ENCODE measurements around the gene SPON1. TPM values are rescaled to one million over a fixed set of nuclear protein-coding genes. Genes with fewer than 3 reads are reported as not detected.
"Not testable (repeated sequence)": the region's sequence is repeated elsewhere in the genome, so short reads cannot be mapped to it uniquely, and the experiment has no call there.

The SPON1 gene
- total RNA-seq, 1 donor from 2014 or later: 22.4 TPM

DNA sequence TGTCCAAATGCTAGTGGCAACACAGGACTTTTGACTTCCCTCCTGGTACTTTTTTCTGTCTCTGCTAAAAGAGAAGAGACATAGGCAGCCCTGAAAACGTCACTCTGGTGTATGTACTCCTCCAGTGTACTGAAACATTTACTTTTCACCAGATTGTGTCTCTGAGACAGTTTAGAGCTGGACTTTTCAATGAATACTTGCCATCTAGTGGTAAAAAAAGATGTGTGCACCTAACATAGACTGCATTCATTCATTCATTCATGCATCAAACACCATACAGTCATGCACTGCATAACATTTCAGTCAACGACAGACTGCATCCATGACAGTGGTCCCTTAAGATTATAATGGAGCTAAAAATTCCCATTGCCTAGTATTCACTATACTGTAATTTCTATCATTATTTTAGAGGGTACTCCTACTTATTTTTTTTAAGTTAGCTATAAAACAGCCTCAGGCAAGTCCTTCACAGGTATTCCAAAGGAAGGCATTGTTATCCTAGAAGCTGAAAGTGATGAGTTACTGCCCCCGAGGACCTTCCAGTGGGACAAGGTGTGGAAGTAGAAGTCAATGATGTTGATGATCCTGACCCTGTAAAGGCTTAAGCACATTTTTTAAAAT lies 186.2 kb downstream of the SPON1 start:
- DNase-seq (ENCODE audit: low read depth): peak; percentile 18
- TF ChIP-seq, protein P1, sequence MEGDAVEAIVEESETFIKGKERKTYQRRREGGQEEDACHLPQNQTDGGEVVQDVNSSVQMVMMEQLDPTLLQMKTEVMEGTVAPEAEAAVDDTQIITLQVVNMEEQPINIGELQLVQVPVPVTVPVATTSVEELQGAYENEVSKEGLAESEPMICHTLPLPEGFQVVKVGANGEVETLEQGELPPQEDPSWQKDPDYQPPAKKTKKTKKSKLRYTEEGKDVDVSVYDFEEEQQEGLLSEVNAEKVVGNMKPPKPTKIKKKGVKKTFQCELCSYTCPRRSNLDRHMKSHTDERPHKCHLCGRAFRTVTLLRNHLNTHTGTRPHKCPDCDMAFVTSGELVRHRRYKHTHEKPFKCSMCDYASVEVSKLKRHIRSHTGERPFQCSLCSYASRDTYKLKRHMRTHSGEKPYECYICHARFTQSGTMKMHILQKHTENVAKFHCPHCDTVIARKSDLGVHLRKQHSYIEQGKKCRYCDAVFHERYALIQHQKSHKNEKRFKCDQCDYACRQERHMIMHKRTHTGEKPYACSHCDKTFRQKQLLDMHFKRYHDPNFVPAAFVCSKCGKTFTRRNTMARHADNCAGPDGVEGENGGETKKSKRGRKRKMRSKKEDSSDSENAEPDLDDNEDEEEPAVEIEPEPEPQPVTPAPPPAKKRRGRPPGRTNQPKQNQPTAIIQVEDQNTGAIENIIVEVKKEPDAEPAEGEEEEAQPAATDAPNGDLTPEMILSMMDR (conservative IDR thresholded peaks at IDR 0.05; ENCODE audit: low read depth, low read length): peak; percentile 74
- no peak overlapping the region for H3K4me3 ChIP-seq (ENCODE audit: low read depth, low read length)

DNA sequence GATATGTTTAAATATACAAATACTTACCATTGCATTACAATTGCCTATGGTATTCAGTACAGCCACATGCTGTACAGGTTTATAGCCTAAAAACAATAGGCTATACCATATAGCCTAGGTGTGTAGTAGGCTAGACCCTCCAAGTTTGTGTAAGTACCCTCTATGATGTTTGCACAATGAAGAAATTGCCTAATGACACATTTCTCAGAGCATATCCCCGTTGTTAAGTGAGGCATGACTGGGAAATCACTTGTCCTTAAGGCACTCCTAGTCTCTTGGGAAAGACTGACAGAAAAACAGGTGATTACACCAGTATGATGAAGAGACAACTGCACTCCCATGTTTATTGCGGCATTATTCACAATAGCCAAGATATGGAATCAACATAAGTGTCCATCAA lies 187.2 kb downstream of the SPON1 start:
- no peak overlapping the region for H3K4me3 ChIP-seq (ENCODE audit: low read depth, low read length)
- TF ChIP-seq, protein P1 (conservative IDR thresholded peaks at IDR 0.05; ENCODE audit: low read depth, low read length): no peak
- no peak for DNase-seq (ENCODE audit: low read depth)

DNA sequence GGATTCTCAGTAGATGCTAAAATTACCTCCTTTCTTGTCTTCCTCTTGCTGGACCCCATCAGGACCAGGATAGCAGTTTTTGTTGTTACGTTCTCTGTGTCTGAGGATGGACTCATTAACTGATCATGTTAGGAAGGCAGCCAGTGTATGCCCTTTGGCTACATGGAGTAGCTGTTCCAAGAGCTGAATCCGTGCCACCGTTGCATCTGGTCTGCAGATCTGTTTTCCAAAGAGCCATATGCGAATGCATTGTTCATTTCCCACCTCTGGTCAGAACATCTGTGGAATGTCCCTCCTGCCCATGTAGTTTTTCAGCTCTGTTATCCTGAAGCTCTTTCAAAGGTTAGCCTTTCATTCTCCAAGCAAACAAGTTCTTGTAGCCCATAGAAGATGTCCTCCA lies 188.4 kb downstream of the SPON1 start:
- TF ChIP-seq, protein P1 (conservative IDR thresholded peaks at IDR 0.05; ENCODE audit: low read depth, low read length): no peak
- no peak for DNase-seq (ENCODE audit: low read depth)
- H3K4me3 ChIP-seq (ENCODE audit: low read depth, low read length): no peak overlapping the region

DNA sequence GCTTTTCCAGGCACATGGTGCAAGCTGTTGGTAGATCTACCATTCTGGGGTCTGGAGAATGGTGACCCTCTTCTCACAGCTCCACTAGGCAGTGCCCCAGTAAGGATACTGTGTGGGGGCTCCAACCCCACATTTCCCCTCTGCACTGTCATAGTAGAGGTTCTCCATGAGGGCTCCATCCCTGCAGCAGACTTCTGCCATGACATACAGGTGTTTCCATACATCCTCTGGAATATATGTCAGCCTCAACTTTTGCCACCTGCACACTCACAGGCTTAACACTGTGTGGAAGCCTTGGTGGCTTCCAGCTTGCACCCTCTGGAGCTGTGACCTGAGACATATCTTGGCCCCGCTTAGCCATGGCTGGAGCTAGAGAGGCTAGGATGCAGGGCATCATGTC lies 191.6 kb downstream of the SPON1 start:
- not testable (repeated sequence) for DNase-seq (ENCODE audit: low read depth)

DNA sequence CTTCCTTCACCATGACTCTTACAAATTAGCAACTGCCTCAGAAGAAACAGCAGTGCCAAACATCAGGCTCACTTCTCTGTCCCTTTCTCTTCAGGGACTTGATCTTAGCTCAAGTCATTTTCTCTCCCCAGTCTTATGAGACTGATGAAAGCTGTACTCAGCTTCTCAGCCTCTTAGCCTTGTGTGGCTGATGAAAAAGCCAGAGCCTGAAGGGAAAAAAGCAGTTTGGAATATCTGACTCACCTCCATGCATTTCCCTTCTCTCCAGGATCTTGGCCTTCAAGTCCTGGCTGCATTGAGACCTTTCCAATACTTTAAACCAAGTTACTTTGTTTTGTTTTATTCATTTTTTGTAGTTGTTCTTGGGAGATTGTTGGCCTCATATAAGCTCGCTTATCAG lies 195.9 kb downstream of the SPON1 start:
- TF ChIP-seq, protein P1 (conservative IDR thresholded peaks at IDR 0.05; ENCODE audit: low read depth, low read length): no peak
- no peak overlapping the region for H3K4me3 ChIP-seq (ENCODE audit: low read depth, low read length)
- no peak for DNase-seq (ENCODE audit: low read depth)

More for the DNA sequence above, 191.6 kb downstream of the SPON1 start:
- H3K4me3 ChIP-seq (ENCODE audit: low read depth, low read length): not testable (repeated sequence)

DNA sequence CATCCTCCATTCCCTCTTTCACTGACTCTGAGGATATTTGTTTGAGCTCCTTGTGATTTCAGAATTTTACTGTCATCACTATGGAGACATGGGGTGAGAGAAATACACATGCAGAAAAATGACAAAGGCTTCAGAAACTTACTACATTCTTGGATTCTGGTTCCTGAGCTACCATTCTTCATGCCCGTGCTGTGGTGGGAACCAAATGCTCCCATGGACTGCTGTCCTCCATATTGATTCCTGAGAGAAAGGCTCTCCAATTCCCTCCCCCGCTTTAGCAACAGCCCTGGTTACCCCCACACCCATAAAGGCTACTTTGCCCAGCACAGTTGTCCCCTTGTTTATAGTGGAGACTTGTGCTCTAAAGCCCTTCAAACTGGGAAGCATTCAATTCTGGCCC lies 201.1 kb downstream of the SPON1 start:
- no peak overlapping the region for H3K4me3 ChIP-seq (ENCODE audit: low read depth, low read length)
- DNase-seq (ENCODE audit: low read depth): no peak

DNA sequence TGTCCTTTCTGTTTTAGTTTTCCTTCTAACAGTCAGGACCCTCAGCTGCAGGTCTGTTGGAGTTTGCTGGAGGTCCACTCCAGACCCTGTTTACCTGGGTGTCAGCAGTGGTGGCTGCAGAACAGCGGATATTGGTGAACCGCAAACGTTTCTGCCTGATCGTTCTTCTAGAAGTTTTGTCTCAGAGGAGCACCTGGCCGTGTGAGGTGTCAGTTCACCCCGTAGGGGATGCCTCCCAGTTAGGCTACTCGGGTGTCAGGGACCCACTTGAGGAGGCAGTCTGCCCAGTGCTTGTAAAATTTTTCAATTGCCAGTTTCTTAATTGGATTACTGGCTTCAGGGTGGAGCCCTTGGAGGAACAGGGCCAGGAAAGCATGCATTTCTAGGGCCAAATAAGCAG lies 211.2 kb downstream of the SPON1 start:
- H3K4me3 ChIP-seq (ENCODE audit: low read depth, low read length); DNase-seq (ENCODE audit: low read depth): not testable (repeated sequence)

More for the DNA sequence above, 201.1 kb downstream of the SPON1 start:
- TF ChIP-seq, protein P1 (conservative IDR thresholded peaks at IDR 0.05; ENCODE audit: low read depth, low read length): no peak

DNA sequence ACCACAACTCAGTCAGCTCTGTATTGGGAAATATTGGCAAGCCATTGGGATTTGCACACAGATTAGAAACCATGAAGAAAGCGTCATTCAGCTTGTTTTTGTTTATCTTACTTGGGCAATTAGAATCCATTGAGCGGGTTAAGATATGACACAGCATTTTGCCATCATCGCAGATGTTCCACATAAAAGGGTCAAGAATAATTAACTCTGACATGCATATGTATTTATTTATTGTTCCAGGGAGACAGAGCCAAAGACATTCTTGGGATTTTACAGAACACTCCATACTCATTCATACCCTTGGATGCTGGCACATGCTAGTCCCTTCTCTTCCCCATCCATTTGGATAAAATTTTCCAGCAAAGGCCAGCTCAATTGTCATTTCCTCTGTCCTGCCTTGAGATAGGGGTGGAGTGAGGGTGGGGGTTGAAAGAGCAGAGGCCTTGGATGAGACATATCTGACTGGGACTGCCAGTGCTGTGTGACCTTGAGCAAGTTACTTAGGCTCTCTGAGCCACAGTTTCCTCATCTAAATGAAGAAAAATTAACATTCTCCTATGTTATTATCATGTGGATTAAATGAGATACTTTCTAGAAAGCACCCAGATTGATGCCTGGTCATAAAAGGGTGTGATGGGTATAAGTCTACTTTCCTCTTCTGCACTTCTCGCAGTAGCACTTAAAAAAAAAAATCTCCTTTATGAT lies 216.7 kb downstream of the SPON1 start:
- no peak overlapping the region for H3K4me3 ChIP-seq (ENCODE audit: low read depth, low read length)
- TF ChIP-seq, protein P1 (conservative IDR thresholded peaks at IDR 0.05; ENCODE audit: low read depth, low read length): no peak
- DNase-seq (ENCODE audit: low read depth): no peak

Data from epithelial cell of proximal tubule (primary cell).